Neural crest cell (in vitro differentiated cells): ENCODE measurements around the gene OR8I2. TPM values are rescaled to one million over a fixed set of nuclear protein-coding genes. Genes with fewer than 3 reads are reported as not detected.
"Not testable (repeated sequence)": the region's sequence is repeated elsewhere in the genome, so short reads cannot be mapped to it uniquely, and the experiment has no call there.

Experiments
- DNase-seq: peaks from one replicate; pipeline ENCODE4 v3.0.0; 2021; ENCODE audit warnings: low read depth, mixed read lengths, low spot score
- H3K27ac Mint-ChIP-seq: one replicate; pipeline ENCODE4 v1.8.0; 2021; ENCODE audit warnings: mild to moderate bottlenecking, mixed read lengths; ENCODE audit not compliant: unreplicated experiment
- H3K27me3 Mint-ChIP-seq: 2 replicates; pipeline ENCODE4 v1.8.0; 2021; ENCODE audit warnings: low read depth, mild to moderate bottlenecking, mixed read lengths
- H3K36me3 Mint-ChIP-seq: 2 replicates; pipeline ENCODE4 v1.8.0; 2021; ENCODE audit warnings: low read depth, mild to moderate bottlenecking, mixed read lengths
- H3K4me1 Mint-ChIP-seq: 2 replicates; pipeline ENCODE4 v1.8.0; 2021; ENCODE audit warnings: mixed read lengths
- H3K4me3 Mint-ChIP-seq: one replicate; pipeline ENCODE4 v1.8.0; 2021; ENCODE audit warnings: mild to moderate bottlenecking, mixed read lengths
- H3K9me3 Mint-ChIP-seq: 2 replicates; pipeline ENCODE4 v1.8.0; 2021; ENCODE audit warnings: mixed read lengths
- CTCF ChIP-seq: fragments of 200-600 bp; sonication (generic); conservative IDR thresholded peaks from 2 replicates; pipeline ENCODE4 v1.5.0; 2021; ENCODE audit warnings: antibody characterized with exemption, mild to moderate bottlenecking
- long read RNA-seq: library from polyadenylated mRNA; unstranded; transcript quantifications from one replicate; pipeline ENCODE4 v2.0.0, GENCODE V29; 2020
- total RNA-seq: library from RNA; stranded (reverse); gene quantifications from 2 replicates; pipeline ENCODE4 v1.2.1, GENCODE V29; 2021

The OR8I2 gene
- not detected in 2 replicates for total RNA-seq
- long read RNA-seq: 0 reads

- Mint-ChIP-seq H3K36me3 (no peaks in the 10 kb centered on the region), H3K27me3 (no peaks in the 10 kb centered on the region), H3K27ac (no peak within 1 kb of the TSS), H3K4me3 (no peak within 1 kb of the TSS), H3K4me1 (no peaks in the 10 kb centered on the region), H3K9me3 (no peaks in the 10 kb centered on the region)
- no peak for DNase-seq
- TF ChIP-seq CTCF: no peak
Measured at GRCh38 chr11:56093008-56093407, at the start of gene OR8I2. Gene OR8I2 (plus strand): TSS chr11:56093308. CDS start chr11:56093308, 0 bp downstream.

- Mint-ChIP-seq H3K27me3 (no peaks in the 10 kb centered on the region), H3K4me3 (no peak overlapping the region), H3K27ac (no peak overlapping the region), H3K36me3 (no peaks in the 10 kb centered on the region), H3K4me1 (peaks cover 5% of the 10 kb centered on the region), H3K9me3 (peaks cover 13% of the 10 kb centered on the region)
- DNase-seq: no peak
- TF ChIP-seq CTCF: no peak
Measured at GRCh38 chr11:56045538-56045937, 47.6 kb upstream of the OR8I2 start.

GRCh38 chr11:56048480-56048879, 44.6 kb upstream of the OR8I2 start:
- no peak overlapping the region for H3K4me3 Mint-ChIP-seq
- TF ChIP-seq CTCF: no peak
- no peaks in the 10 kb centered on the region for H3K36me3 Mint-ChIP-seq
- DNase-seq: no peak
- no peaks in the 10 kb centered on the region for H3K27me3 Mint-ChIP-seq
- peaks cover 5% of the 10 kb centered on the region for H3K4me1 Mint-ChIP-seq
- H3K27ac Mint-ChIP-seq: no peak overlapping the region
- H3K9me3 Mint-ChIP-seq: peaks cover under 1% of the 10 kb centered on the region

- Mint-ChIP-seq H3K4me3 (no peak overlapping the region), H3K27me3 (no peaks in the 10 kb centered on the region), H3K27ac (peak overlapping the region; percentile 81), H3K4me1 (peaks cover 5% of the 10 kb centered on the region), H3K36me3 (no peaks in the 10 kb centered on the region), H3K9me3 (no peaks in the 10 kb centered on the region)
- DNase-seq: no peak
- no peak for TF ChIP-seq CTCF
Measured at GRCh38 chr11:56049487-56049886, 43.6 kb upstream of the OR8I2 start.

- peaks cover 13% of the 10 kb centered on the region for H3K4me1 Mint-ChIP-seq
- not testable (repeated sequence) for DNase-seq, H3K36me3 Mint-ChIP-seq, H3K9me3 Mint-ChIP-seq, H3K27ac Mint-ChIP-seq, H3K27me3 Mint-ChIP-seq, H3K4me3 Mint-ChIP-seq
Measured at GRCh38 chr11:56056366-56056765, 36.7 kb upstream of the OR8I2 start.

GRCh38 chr11:56057661-56058237, 35.4 kb upstream of the OR8I2 start:
- peaks cover 13% of the 10 kb centered on the region for H3K4me1 Mint-ChIP-seq
- H3K27ac Mint-ChIP-seq: peak overlapping the region; percentile 28

GRCh38 chr11:56058260-56058780, 34.8 kb upstream of the OR8I2 start:
- not testable (repeated sequence) for DNase-seq, H3K4me3 Mint-ChIP-seq, H3K9me3 Mint-ChIP-seq, H3K36me3 Mint-ChIP-seq, H3K27me3 Mint-ChIP-seq, H3K27ac Mint-ChIP-seq
- H3K4me1 Mint-ChIP-seq: peaks cover 13% of the 10 kb centered on the region

More at GRCh38 chr11:56057661-56058237, 35.4 kb upstream of the OR8I2 start:
- not testable (repeated sequence) for H3K36me3 Mint-ChIP-seq, H3K9me3 Mint-ChIP-seq, H3K4me3 Mint-ChIP-seq, H3K27me3 Mint-ChIP-seq, DNase-seq
